DLD1 (cell line): ENCODE results near the gene ART4.

Experiments
- in situ Hi-C: cut with HindIII; loops from 2 replicates; pipeline ENCODE4 v1.10.0; 2017; ENCODE audit warnings: low sequenced_read_pairs

ART4 gene

GRCh38 chr12:14843425-14843887 is at the start of gene ART4:
Gene ART4 (minus strand): TSS chr12:14843526. CDS start chr12:14843113, 413 bp downstream.
- in situ Hi-C loops, result no loop called here

DNA sequence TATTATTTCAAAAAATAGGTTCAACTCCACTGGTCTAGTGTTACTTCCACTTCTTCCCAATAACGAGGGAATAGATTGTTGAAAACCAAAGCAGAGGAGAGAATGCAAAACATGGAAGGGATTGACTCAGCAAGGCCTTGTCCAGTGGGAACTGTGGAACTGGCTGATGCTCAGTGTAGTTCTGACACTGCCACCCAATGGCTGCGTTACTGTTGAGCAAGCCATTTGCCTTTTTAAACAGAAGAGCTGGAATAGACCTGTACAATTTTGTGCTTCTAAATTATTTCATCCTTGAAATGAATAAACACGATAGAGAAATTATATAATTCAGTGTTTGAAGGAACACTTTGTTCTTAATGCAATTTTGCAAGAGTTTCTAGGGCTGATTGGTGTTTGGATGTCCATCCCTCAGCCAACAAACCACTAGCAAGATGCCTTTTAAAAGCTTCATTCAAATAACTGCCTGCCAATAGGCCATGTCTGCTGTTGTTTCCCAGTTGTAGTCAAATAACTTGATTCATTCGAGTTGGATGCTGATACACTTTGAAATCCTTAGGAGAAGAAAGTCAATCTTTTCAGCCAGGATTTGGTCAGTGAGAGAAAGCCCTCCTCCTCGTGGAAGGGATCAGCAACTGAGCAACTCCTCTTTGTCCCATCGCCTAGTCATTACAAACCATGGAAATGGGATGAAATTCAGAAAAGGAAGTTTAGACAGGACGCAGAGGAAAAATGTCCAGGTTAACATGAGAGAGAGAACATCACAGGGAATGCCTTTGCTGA is 49.6 kb upstream of the ART4 start:
- in situ Hi-C loops, result loop anchor here (5.0 kb wide), 1 partner anchor 39 kb away; no protein-coding TSS in a partner anchor

DNA sequence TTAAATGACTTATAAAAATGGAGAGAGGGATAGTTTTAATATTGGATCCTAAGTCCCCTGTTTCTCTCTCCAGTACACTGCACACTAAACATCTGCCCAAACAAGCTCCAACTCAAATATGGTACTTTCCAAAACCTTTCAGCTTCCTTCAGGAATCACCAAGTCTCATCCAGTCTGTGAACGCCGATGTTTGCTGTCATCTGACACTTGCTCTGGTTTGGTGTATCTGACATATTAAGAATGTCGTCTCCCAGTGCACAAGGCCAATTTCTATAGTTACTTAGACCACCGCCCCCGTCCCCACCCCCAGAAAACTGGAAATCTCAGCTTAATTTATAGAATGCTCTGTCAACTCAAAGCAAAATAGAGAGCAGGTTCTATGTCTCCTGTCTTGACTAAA is 47.4 kb upstream of the ART4 start:
- in situ Hi-C loops, result loop anchor here (5.0 kb wide), 1 partner anchor 42 kb away; no protein-coding TSS in a partner anchor

- in situ Hi-C loops, result no loop called here
Observed at GRCh38 chr12:14886271-14886670, 42.9 kb upstream of the ART4 start.

DNA sequence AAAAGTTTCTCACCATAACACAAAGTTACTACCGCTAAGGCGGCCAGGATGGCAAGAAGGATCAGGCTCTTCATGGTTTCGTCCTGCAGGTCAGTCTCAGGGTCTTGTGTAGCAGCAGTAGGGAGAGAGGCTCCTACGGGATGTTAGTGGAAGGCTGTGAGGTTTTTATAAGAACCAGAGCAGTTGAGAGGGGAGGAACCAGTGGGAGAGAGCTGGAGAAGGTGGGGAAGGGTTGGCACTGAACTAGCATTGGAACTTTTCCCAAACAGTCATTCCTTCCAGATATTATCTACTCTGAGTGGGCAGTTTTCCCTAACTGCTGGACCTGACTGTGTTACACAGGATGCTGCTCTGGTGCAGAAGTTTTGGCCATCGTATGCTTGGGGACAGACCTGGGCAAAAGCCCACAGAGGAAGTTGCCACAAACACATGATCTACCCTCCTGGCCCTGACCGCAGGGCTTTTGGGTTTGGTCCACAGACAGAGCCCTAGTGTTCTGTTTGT is 42.4 kb upstream of the ART4 start, which contains the start of gene MGP:
Gene MGP (minus strand): TSS at position 137 of the 504 bp plus-strand sequence. CDS start 63 bp downstream, at position 74.
- in situ Hi-C loops, result no loop called here

GRCh38 chr12:14884458-14884878 is 41.1 kb upstream of the ART4 start:
- in situ Hi-C loops, result no loop called here

DNA sequence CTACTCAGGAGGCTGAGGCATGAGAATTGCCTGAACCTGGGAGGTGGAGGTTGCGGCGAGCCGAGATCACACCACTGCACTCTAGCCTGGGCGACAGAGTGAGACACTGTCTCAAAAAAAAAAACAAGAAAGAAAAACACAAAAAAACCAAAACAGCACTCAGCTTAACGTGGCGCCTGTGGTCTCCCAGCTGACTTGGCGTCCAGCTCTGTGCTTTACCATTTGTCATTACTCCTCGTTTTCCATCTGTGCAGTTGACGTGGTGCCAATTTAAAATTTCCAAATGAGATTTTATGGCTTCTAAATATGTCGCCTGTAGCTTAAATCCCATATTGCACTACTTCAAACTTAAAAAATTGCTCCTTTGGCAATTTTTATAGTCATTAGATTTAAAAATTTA is 40.4 kb upstream of the ART4 start:
- in situ Hi-C loops, result no loop called here

GRCh38 chr12:14880890-14881453 is 37.6 kb upstream of the ART4 start:
- in situ Hi-C loops, result no loop called here

DNA sequence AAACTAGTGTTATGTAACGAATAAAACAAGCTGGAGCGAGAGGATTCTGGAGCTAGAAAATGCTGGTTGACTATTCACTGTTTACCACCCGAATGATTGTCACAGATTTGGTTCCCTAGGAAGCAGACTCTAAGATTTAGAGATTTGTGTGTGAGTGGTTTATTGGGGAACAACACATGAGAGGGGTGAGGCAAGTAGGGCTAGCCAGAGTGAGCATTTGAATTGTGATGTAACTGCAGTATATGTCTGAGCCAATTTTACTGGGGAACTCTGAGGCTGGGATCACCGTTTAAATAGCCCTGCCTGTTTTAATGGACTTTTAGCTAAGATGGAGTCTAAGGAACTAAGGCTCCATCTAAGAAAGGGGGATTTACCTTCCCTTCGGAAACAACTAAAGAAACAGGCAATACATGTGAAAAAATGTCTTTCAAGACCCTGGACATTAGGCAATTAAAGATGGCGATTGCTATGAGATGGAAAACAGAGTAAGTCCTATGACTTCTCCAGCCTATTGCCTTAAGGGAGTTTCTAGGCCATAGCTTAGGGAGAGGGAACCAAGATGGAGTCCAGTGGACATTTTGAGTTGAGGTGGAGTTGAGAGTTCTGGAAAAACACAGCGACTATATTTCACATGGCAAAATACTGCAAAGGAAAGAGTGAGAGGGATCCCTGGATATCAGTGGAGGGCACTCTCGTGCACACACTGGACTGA is 36.1 kb upstream of the ART4 start:
- in situ Hi-C loops, result no loop called here

DNA sequence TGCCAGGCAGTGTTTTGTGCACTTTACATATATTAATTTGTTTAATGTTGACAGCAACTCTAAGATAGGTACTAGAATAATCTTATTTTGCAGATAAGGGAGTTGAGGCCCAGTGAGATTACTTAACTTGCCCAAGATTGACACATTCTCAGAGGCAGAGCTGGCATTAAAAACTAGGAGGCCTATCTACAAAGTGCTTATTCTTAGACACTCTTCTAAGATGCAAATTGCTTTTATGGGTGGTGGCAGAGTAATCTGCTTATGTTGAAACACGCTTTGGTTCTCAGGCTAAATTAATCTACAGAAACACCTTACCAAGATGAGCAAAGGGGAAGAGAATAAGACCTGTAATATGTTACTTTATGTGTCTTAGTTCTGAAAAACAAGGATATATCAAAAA is 35.2 kb upstream of the ART4 start:
- in situ Hi-C loops, result no loop called here

DNA sequence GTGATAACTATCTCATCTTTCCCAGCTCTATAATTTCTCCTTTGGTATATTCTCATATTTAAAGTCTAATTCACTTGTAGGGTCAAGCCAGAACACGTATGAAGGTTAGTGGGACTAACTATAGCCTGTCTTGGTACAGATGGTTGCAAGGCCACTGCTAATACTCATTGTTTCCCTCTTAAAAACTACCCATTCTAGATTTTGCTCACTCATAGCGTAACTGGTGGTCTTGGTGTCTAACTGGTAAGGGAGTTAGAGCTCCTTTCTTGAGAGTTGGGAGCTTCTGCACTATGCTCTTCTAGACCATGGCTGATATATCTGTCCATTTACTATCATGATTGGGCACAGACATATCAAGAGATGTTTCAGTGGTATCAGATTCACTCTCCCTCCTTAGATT is 33.5 kb upstream of the ART4 start:
- in situ Hi-C loops, result no loop called here

GRCh38 chr12:14874882-14875281 is 31.6 kb upstream of the ART4 start:
- in situ Hi-C loops, result no loop called here

- in situ Hi-C loops, result no loop called here
Observed at GRCh38 chr12:14873440-14874185, 30.3 kb upstream of the ART4 start.

- in situ Hi-C loops, result no loop called here
Observed at GRCh38 chr12:14871886-14872285, 28.6 kb upstream of the ART4 start.

GRCh38 chr12:14871247-14871646 is 27.9 kb upstream of the ART4 start:
- in situ Hi-C loops, result no loop called here

- in situ Hi-C loops, result no loop called here
Observed at GRCh38 chr12:14868916-14869506, 25.7 kb upstream of the ART4 start.

GRCh38 chr12:14860490-14860889 is 17.2 kb upstream of the ART4 start:
- in situ Hi-C loops, result no loop called here

DNA sequence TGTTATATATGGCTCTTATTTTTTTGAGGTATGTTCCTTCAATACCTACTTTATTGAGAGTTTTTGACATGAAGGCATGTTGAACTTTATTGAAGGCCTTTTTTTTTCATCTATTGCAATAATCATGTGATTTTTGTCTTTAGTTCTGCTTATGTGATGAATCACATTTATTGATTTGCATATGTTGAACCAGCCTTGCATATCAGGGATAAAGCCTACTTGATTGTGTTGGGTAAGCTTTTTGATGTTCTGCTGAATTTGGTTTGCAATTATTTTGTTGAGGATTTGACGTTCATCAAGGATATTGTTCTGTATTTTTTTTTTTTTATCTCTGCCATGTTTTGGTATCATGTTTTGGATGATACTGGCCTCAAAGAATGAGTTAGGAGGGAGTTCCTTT is 15.2 kb upstream of the ART4 start:
- in situ Hi-C loops, result no loop called here

GRCh38 chr12:14854586-14855183 is 11.4 kb upstream of the ART4 start:
- in situ Hi-C loops, result no loop called here

GRCh38 chr12:14853961-14854360 is 10.6 kb upstream of the ART4 start:
- in situ Hi-C loops, result no loop called here
